Mesenchymal stem cell (in vitro differentiated cells and primary cell): ENCODE results near the gene CEP72.
"Not testable (repeated sequence)": the region's sequence is repeated elsewhere in the genome, so short reads cannot be mapped to it uniquely, and the experiment has no call there.

Experiments used
- DNase-seq: peaks from one replicate; pipeline ENCODE4 v3.0.0-alpha.2; 2013
- H2AFZ ChIP-seq: one replicate; pipeline ENCODE4 v1.6.1; 2013; ENCODE audit warnings: low read depth, mild to moderate bottlenecking, control low read depth, inconsistent platforms, low read length, moderate library complexity
- H2AK5ac ChIP-seq: 2 replicates; pipeline ENCODE4 v1.6.1; 2013; ENCODE audit warnings: low read length, moderate library complexity, mild to moderate bottlenecking, inconsistent platforms; ENCODE audit not compliant: severe bottlenecking
- H2BK120ac ChIP-seq: one replicate; pipeline ENCODE4 v1.6.1; 2013; ENCODE audit warnings: low read depth, mild to moderate bottlenecking, inconsistent platforms, low read length, moderate library complexity
- H2BK12ac ChIP-seq, 2 experiments: one replicate each; pipeline ENCODE4 v1.6.1; 2013; ENCODE audit warnings: inconsistent platforms in 2 of 2, low read length in 2 of 2, mild to moderate bottlenecking in 2 of 2, moderate library complexity in 2 of 2, control low read depth in 1 of 2
- H2BK15ac ChIP-seq: one replicate; pipeline ENCODE4 v1.6.1; 2013; ENCODE audit warnings: mild to moderate bottlenecking, low read depth, inconsistent platforms; ENCODE audit not compliant: poor library complexity, severe bottlenecking
- H2BK5ac ChIP-seq: 2 replicates; pipeline ENCODE4 v1.6.1; 2013; ENCODE audit warnings: low read depth, mild to moderate bottlenecking, low read length, control low read depth, inconsistent platforms; ENCODE audit not compliant: poor library complexity, severe bottlenecking
- H3K14ac ChIP-seq, 2 experiments: one replicate each; pipeline ENCODE4 v1.6.1; 2013; ENCODE audit warnings: inconsistent platforms in 2 of 2, low read length in 2 of 2, control low read depth in 1 of 2, mild to moderate bottlenecking in 1 of 2, moderate library complexity in 1 of 2
- H3K18ac ChIP-seq, 2 experiments: one replicate each; pipeline ENCODE4 v1.6.1; 2013; ENCODE audit warnings: inconsistent platforms in 2 of 2, low read length in 2 of 2, control low read depth in 1 of 2, low read depth in 1 of 2, mild to moderate bottlenecking in 1 of 2
- H3K23ac ChIP-seq, 2 experiments: one replicate each; pipeline ENCODE4 v1.6.1; 2013; ENCODE audit warnings: inconsistent platforms in 2 of 2, low read length in 2 of 2, mild to moderate bottlenecking in 2 of 2, moderate library complexity in 2 of 2, control low read depth in 1 of 2
- H3K27ac ChIP-seq: 2 replicates; pipeline ENCODE4 v1.5.1; 2013; ENCODE audit warnings: mild to moderate bottlenecking, moderate library complexity, low read length, control low read depth, inconsistent platforms; ENCODE audit not compliant: poor library complexity, severe bottlenecking
- H3K27me3 ChIP-seq, 2 experiments: 2 replicates each; pipeline versions ENCODE4 v1.6.1 to v1.7.0; 2013; ENCODE audit warnings: low read length in 2 of 2, mild to moderate bottlenecking in 2 of 2, moderate library complexity in 2 of 2, control low read depth in 1 of 2, inconsistent platforms in 1 of 2; ENCODE audit not compliant: control insufficient read depth in 1 of 2, insufficient read depth in 1 of 2
- H3K36me3 ChIP-seq, 2 experiments: 2 replicates each; pipeline versions ENCODE4 v1.6.1 to v1.7.0; 2013; ENCODE audit warnings: low read length in 2 of 2, control low read depth in 1 of 2, inconsistent platforms in 1 of 2, low read depth in 1 of 2, mild to moderate bottlenecking in 1 of 2; ENCODE audit not compliant: insufficient read depth in 2 of 2, control insufficient read depth in 1 of 2
- H3K4ac ChIP-seq, 2 experiments: one replicate each; pipeline ENCODE4 v1.6.1; 2013; ENCODE audit warnings: inconsistent platforms in 2 of 2, low read length in 2 of 2, mild to moderate bottlenecking in 2 of 2, moderate library complexity in 2 of 2, control low read depth in 1 of 2, low read depth in 1 of 2
- H3K4me1 ChIP-seq: 2 replicates; pipeline ENCODE4 v1.6.1; 2013; ENCODE audit warnings: low read depth, low read length, control low read depth; ENCODE audit not compliant: control insufficient read depth, insufficient read depth
- H3K4me2 ChIP-seq: 2 replicates; pipeline ENCODE4 v1.6.1; 2013; ENCODE audit warnings: low read length, mild to moderate bottlenecking, inconsistent platforms; ENCODE audit not compliant: poor library complexity, severe bottlenecking
- H3K4me3 ChIP-seq, 2 experiments: 2 replicates each; pipeline versions ENCODE4 v1.5.1 to v1.7.0; 2013; ENCODE audit warnings: low read length in 2 of 2, mild to moderate bottlenecking in 2 of 2, control low read depth in 1 of 2, low read depth in 1 of 2; ENCODE audit not compliant: insufficient read depth in 1 of 2
- H3K79me1 ChIP-seq: replicated peaks from 2 replicates; pipeline ENCODE4 v1.6.1; 2013; ENCODE audit warnings: mild to moderate bottlenecking, control low read depth, low read length, inconsistent platforms; ENCODE audit not compliant: poor library complexity, severe bottlenecking
- H3K9ac ChIP-seq: 2 replicates; pipeline ENCODE4 v1.7.0; 2013; ENCODE audit warnings: mild to moderate bottlenecking, low read length, moderate library complexity
- H3K9me3 ChIP-seq: 2 replicates; pipeline ENCODE4 v1.7.0; 2013; ENCODE audit warnings: mild to moderate bottlenecking, low read length; ENCODE audit not compliant: control insufficient read depth
- H4K8ac ChIP-seq: one replicate; pipeline ENCODE4 v1.6.1; 2013; ENCODE audit warnings: inconsistent platforms, mild to moderate bottlenecking, low read length, moderate library complexity
- H4K91ac ChIP-seq: one replicate; pipeline ENCODE4 v1.6.1; 2013; ENCODE audit warnings: mild to moderate bottlenecking, low read length, inconsistent platforms
- WGBS: methylation state at CpG from one replicate; pipeline ENCODE4 v1.1.7; 2013; ENCODE audit warnings: mixed read lengths; 5-methylcytosine and 5-hydroxymethylcytosine counted together

CEP72 gene

GRCh38 chr5:626850-627249 lies 14.7 kb downstream of the CEP72 start:
- Histone ChIP-seq H2AK5ac (no peak overlapping the region), H4K8ac (no peak overlapping the region), H2BK12ac (no peak overlapping the region), H3K4me2 (no peak overlapping the region), H3K27me3 (no peaks in the 10 kb centered on the region), H3K9me3 (no peaks in the 10 kb centered on the region), H3K4ac (no peak overlapping the region), H3K23ac (no peak overlapping the region), H3K4me3 (no peak overlapping the region), H3K4me1 (no peaks in the 10 kb centered on the region), H3K9ac (no peak overlapping the region), H2BK15ac (no peak overlapping the region), H2AFZ (no peak overlapping the region), H3K79me1 (peaks cover 17% of the 10 kb centered on the region), H2BK5ac (no peak overlapping the region), H3K27ac (no peak overlapping the region), H4K91ac (no peak overlapping the region), H3K14ac (no peak overlapping the region), H3K36me3 (peaks cover 4 to 43% of the 10 kb centered on the region in 2 experiments), H2BK120ac (no peak overlapping the region), H3K18ac (no peak overlapping the region)
- 93% methylated on average over 3 of the region's 3 CpGs for WGBS
- no peak for DNase-seq

GRCh38 chr5:627840-628239 lies 15.7 kb downstream of the CEP72 start:
- Histone ChIP-seq H4K91ac (no peak overlapping the region), H2AFZ (no peak overlapping the region), H4K8ac (no peak overlapping the region), H3K4me1 (no peaks in the 10 kb centered on the region), H2BK5ac (no peak overlapping the region), H3K27ac (no peak overlapping the region), H2BK15ac (no peak overlapping the region), H3K9ac (no peak overlapping the region), H2BK12ac (no peak overlapping the region), H3K23ac (no peak overlapping the region), H3K4me2 (no peak overlapping the region), H2BK120ac (no peak overlapping the region), H3K14ac (no peak overlapping the region), H3K36me3 (peaks cover 4 to 37% of the 10 kb centered on the region in 2 experiments), H3K4me3 (no peak overlapping the region), H3K18ac (no peak overlapping the region), H3K9me3 (no peaks in the 10 kb centered on the region), H3K4ac (no peak overlapping the region), H3K79me1 (peaks cover 12% of the 10 kb centered on the region), H2AK5ac (no peak overlapping the region), H3K27me3 (no peaks in the 10 kb centered on the region)
- no peak for DNase-seq
- WGBS = 98% methylated on average over 24 of the region's 24 CpGs

GRCh38 chr5:628351-629205 lies 16.4 kb downstream of the CEP72 start:
- H2BK15ac ChIP-seq, DNase-seq, H2BK120ac ChIP-seq, H3K9me3 ChIP-seq, H3K4ac ChIP-seq, H3K4me1 ChIP-seq, H4K8ac ChIP-seq, H3K27ac ChIP-seq, H2BK5ac ChIP-seq, H3K18ac ChIP-seq, H2BK12ac ChIP-seq, H3K14ac ChIP-seq, H3K9ac ChIP-seq, H3K27me3 ChIP-seq, H4K91ac ChIP-seq, H3K4me3 ChIP-seq, H3K23ac ChIP-seq, H2AFZ ChIP-seq, H3K79me1 ChIP-seq, H2AK5ac ChIP-seq, H3K4me2 ChIP-seq: not testable (repeated sequence)
- 82% methylated on average over 18 of the region's 21 CpGs for WGBS
- H3K36me3 ChIP-seq = peaks cover 4 to 33% of the 10 kb centered on the region in 2 experiments

- no peaks in the 10 kb centered on the region for H3K9me3 ChIP-seq
- H3K4me1 ChIP-seq = no peaks in the 10 kb centered on the region
- H3K9ac ChIP-seq = no peak overlapping the region
- H3K79me1 ChIP-seq = peaks cover 5% of the 10 kb centered on the region
- no peak overlapping the region for H2AFZ ChIP-seq
- no peak overlapping the region for H3K4me2 ChIP-seq
- no peaks in the 10 kb centered on the region for H3K27me3 ChIP-seq
- H4K8ac ChIP-seq = no peak overlapping the region
- H2AK5ac ChIP-seq = no peak overlapping the region
- no peak overlapping the region for H3K14ac ChIP-seq
- H3K4me3 ChIP-seq = no peak overlapping the region
- H3K27ac ChIP-seq = no peak overlapping the region
- no peak overlapping the region for H2BK120ac ChIP-seq
- DNase-seq = no peak
- WGBS = 89% methylated on average over 20 of the region's 20 CpGs
- H2BK12ac ChIP-seq = no peak overlapping the region
- no peak overlapping the region for H2BK5ac ChIP-seq
- H3K23ac ChIP-seq = no peak overlapping the region
- H4K91ac ChIP-seq = no peak overlapping the region
- no peak overlapping the region for H3K18ac ChIP-seq
- H3K4ac ChIP-seq = no peak overlapping the region
- no peak overlapping the region for H2BK15ac ChIP-seq
- H3K36me3 ChIP-seq = peaks cover 21 to 41% of the 10 kb centered on the region in 2 experiments
These were observed 21.4 kb downstream of the CEP72 start for GRCh38 chr5:633501-633955.
